NB4 (cell line): Measurements from ENCODE around the gene LRIG1.

ENCODE experiments used
- CTCF ChIP-seq: IDR thresholded peaks from one replicate; pipeline ENCODE4 v1.5.1; 2012; ENCODE audit warnings: low read depth, low read length
- MYC ChIP-seq: IDR thresholded peaks from 2 replicates; pipeline ENCODE4 v1.6.1; 2011; ENCODE audit warnings: low read depth, low read length
- POLR2A ChIP-seq: IDR thresholded peaks from 2 replicates; pipeline ENCODE4 v1.6.1; 2011; ENCODE audit warnings: mild to moderate bottlenecking; ENCODE audit not compliant: insufficient read length; ENCODE audit errors: extremely low read depth

- TF ChIP-seq POLR2A, result no peak
- no peak for TF ChIP-seq CTCF
- TF ChIP-seq MYC, result no peak
Measured at GRCh38 chr3:66493458-66494099, 7.2 kb downstream of the LRIG1 start.
